Kidney epithelial cell (primary cell): ENCODE measurements around the gene SH3BGRL3. TPM values are rescaled to one million over a fixed set of nuclear protein-coding genes. Genes with fewer than 3 reads are reported as not detected.

Experiments used
- DNase-seq: peaks from one replicate; pipeline ENCODE4 v3.0.0-alpha.2; 2010; ENCODE audit warnings: low read depth
- H3K27me3 ChIP-seq: 2 replicates; pipeline ENCODE4 v1.6.0; 2011; ENCODE audit warnings: low read length; ENCODE audit not compliant: control insufficient read depth, insufficient read depth
- H3K36me3 ChIP-seq: 2 replicates; pipeline ENCODE4 v1.5.1; 2011; ENCODE audit warnings: low read length; ENCODE audit not compliant: control insufficient read depth, insufficient read depth
- H3K4me3 ChIP-seq: 2 replicates; pipeline ENCODE4 v1.5.1; 2011; ENCODE audit warnings: low read depth, mild to moderate bottlenecking, control low read depth, low read length
- CTCF ChIP-seq: IDR thresholded peaks from 2 replicates; pipeline ENCODE4 v1.5.1; 2011; ENCODE audit warnings: mild to moderate bottlenecking, moderate library complexity, low read length, control low read depth, inconsistent platforms; ENCODE audit not compliant: insufficient read depth, poor library complexity, severe bottlenecking
- total RNA-seq: library from RNA; depleted of rRNA; stranded (reverse); fragments of >200 nt; gene quantifications from 2 replicates; pipeline ENCODE4 v1.2.3, GENCODE V29; 2015

SH3BGRL3 gene
- total RNA-seq, 1 donor from 2014 or later: 113 TPM

DNA sequence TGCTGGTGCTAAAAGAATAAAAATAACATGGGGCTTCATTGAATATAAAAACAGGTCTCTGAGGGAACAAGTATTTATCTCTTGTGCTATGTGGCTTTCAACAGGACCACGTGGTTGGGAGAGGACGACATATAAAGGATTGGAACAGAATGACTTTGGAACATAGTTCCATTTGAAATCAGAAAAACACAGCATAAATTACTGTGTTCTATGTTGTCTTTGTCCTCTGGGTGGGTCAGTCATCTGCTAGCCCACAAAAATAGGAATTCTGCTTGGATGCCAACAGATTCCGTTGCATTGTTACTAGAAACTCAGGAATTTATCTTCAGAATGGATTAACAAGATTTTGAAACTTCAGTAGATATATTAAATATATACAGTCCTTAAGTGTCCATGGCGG lies 40.0 kb upstream of the SH3BGRL3 start:
- TF ChIP-seq CTCF: no peak
- H3K4me3 ChIP-seq: no peak overlapping the region
- DNase-seq: no peak
- no peaks in the 10 kb centered on the region for H3K36me3 ChIP-seq
- H3K27me3 ChIP-seq: no peaks in the 10 kb centered on the region

- no peak overlapping the region for H3K4me3 ChIP-seq
- no peaks in the 10 kb centered on the region for H3K27me3 ChIP-seq
- no peak for TF ChIP-seq CTCF
- no peak for DNase-seq
- H3K36me3 ChIP-seq: no peaks in the 10 kb centered on the region
Observed at GRCh38 chr1:26252718-26253117, 27.2 kb upstream of the SH3BGRL3 start.

GRCh38 chr1:26254404-26254803 lies 25.5 kb upstream of the SH3BGRL3 start:
- no peak overlapping the region for H3K4me3 ChIP-seq
- no peaks in the 10 kb centered on the region for H3K27me3 ChIP-seq
- DNase-seq: no peak
- TF ChIP-seq CTCF: no peak
- no peaks in the 10 kb centered on the region for H3K36me3 ChIP-seq

GRCh38 chr1:26257222-26257621 lies 22.7 kb upstream of the SH3BGRL3 start:
- DNase-seq: no peak
- Histone ChIP-seq H3K36me3 (no peaks in the 10 kb centered on the region), H3K4me3 (no peak overlapping the region), H3K27me3 (no peaks in the 10 kb centered on the region)
- no peak for TF ChIP-seq CTCF

- no peaks in the 10 kb centered on the region for H3K27me3 ChIP-seq
- TF ChIP-seq CTCF: no peak
- H3K36me3 ChIP-seq: no peaks in the 10 kb centered on the region
- no peak overlapping the region for H3K4me3 ChIP-seq
- no peak for DNase-seq
Observed at GRCh38 chr1:26259005-26259404, 20.9 kb upstream of the SH3BGRL3 start.

DNA sequence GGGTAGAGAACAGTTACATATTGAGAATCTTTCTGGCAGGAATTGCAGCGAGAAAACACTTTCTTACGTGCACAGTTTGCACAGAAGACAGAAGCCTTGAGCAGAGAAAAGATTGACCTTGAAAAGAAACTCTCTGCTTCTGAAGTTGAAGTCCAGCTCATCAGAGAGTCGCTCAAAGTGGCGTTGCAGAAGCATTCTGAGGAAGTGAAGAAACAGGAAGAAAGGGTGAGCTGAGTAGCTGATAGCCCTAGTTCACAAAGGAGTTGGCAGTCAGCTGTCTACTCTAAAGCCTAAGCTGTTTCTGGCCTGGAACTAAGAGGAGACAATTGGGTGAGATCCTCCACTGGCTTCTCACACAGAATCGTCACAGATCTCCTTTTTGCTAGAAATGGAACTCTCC lies 20.3 kb upstream of the SH3BGRL3 start:
- Histone ChIP-seq H3K36me3 (no peaks in the 10 kb centered on the region), H3K27me3 (no peaks in the 10 kb centered on the region), H3K4me3 (no peak overlapping the region)
- no peak for DNase-seq
- TF ChIP-seq CTCF: no peak
